Stimulated activated CD4-positive, alpha-beta T cell treated with anti-CD3 and anti-CD28 coated beads, Interleukin-1b, Interleukin-23, amount 100 ng/mL, for 24 hours (primary cell): ENCODE measurements around the gene IWS1.
"Not testable (repeated sequence)": the region's sequence is repeated elsewhere in the genome, so short reads cannot be mapped to it uniquely, and the experiment has no call there.

Experiments
- DNase-seq, 4 experiments: peaks; one replicate each; pipeline ENCODE4 v3.0.0-alpha.2; 2020; ENCODE audit warnings: low read depth in 4 of 4, low spot score in 1 of 4

IWS1 gene

GRCh38 chr2:127530245-127531140, 4.2 kb upstream of the IWS1 start:
- no peak for DNase-seq

- not testable (repeated sequence) for DNase-seq
Measured at GRCh38 chr2:127529416-127529815, 3.1 kb upstream of the IWS1 start.

GRCh38 chr2:127528487-127528886, 2.2 kb upstream of the IWS1 start:
- DNase-seq, result no peak

- peak in 1 of 4 experiments; percentile 5 for DNase-seq
Measured at GRCh38 chr2:127527001-127527804, 914 bp upstream of the IWS1 start.

- DNase-seq, result no peak
Measured at GRCh38 chr2:127525691-127526131, 578 bp downstream of the IWS1 start.

- DNase-seq, result not testable (repeated sequence)
Measured at GRCh38 chr2:127524198-127524834, 2.0 kb downstream of the IWS1 start.

GRCh38 chr2:127523269-127523939, 2.9 kb downstream of the IWS1 start:
- no peak for DNase-seq

- DNase-seq, result no peak
Measured at GRCh38 chr2:127520424-127520823, 5.9 kb downstream of the IWS1 start.

GRCh38 chr2:127517465-127517864, 8.8 kb downstream of the IWS1 start:
- DNase-seq, result no peak

- DNase-seq, result no peak
Measured at GRCh38 chr2:127516041-127516762, 10.1 kb downstream of the IWS1 start.

- no peak for DNase-seq
Measured at GRCh38 chr2:127515383-127515915, 10.8 kb downstream of the IWS1 start.

GRCh38 chr2:127514485-127514884, 11.8 kb downstream of the IWS1 start:
- no peak for DNase-seq

- DNase-seq, result no peak
Measured at GRCh38 chr2:127514076-127514475, 12.2 kb downstream of the IWS1 start.

GRCh38 chr2:127512362-127512761, 13.9 kb downstream of the IWS1 start:
- DNase-seq, result no peak

- DNase-seq, result no peak
Measured at GRCh38 chr2:127511917-127512316, 14.4 kb downstream of the IWS1 start.

- no peak for DNase-seq
Measured at GRCh38 chr2:127511090-127511695, 15.1 kb downstream of the IWS1 start.

GRCh38 chr2:127510073-127510472, 16.2 kb downstream of the IWS1 start:
- DNase-seq, result no peak

- DNase-seq, result no peak
Measured at GRCh38 chr2:127508631-127509034, 17.7 kb downstream of the IWS1 start.

- no peak for DNase-seq
Measured at GRCh38 chr2:127508023-127508630, 18.2 kb downstream of the IWS1 start.
